ENCODE results near the gene STX8.
"Not testable (repeated sequence)": the region's sequence is repeated elsewhere in the genome, so short reads cannot be mapped to it uniquely, and the experiment has no call there.

Gene STX8

DNA sequence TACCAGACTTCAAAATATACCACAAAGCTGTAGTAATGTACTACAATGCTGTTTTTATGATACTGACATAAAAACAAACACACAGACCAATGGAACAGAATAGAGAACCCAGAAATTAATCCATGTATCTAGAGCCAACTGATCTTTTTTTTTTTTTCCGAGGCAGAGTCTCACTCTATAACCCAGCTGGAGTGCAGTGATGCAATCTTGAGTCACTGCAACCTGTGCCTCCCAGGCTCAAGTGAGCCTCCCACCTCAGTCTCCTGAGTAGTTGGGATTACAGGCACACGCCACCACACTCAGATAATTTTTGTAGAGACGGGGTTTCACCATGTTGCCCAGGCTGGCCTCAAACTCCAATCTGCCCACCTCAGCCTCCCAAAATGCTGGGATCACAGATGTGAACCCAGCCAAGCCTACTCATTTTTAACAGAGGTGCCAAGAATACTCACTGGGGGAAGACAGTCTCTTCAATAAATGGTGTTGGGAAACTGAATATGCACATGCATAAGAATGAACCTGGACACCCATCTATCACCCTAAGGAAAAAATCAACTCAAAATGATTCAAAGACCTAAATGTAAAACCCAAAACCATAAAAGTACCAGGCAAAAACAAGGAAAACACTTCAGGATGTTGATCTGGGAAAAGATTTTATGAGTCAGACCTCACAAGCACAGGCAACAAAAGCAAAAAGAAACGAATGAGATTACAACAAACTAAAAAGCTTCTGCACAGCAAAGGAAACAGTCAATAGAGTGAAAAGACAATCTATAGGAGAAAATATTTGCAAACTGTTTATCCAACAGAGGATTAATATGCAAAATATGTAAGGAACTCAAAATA lies 63.1 kb downstream of the STX8 start:
- in situ Hi-C loops (cut with MboI; ENCODE audit: low sequenced_read_pairs): no loop called here

DNA sequence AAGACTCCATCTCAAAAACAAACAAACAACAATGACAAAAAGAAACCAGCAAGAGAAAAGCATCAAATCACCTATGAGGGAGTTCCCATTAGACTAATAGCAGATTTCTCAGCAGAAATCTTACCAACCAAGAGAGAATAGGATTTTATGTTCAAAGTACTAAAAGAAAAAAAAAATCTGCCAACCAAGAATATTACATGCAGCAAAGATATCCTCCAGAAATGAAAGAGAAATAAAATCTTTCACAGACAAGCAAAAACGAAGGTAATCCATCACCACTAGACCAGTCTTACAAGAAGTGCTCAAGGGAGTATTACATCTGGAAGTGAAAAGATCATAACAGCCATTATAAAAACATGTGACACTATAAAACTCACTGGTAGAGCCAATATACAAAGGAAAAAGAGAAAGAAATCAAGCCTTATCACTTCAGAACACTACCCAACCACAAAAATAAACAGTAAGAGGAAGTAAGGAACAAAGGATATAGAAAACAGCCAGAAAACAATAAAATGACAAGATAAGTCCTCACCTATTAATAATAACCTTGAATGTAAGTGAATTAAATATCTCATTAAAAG lies 66.3 kb downstream of the STX8 start:
- in situ Hi-C loops (cut with MboI; ENCODE audit: low sequenced_read_pairs): no loop called here

GRCh38 chr17:9499041-9499440 lies 76.6 kb downstream of the STX8 start:
- in situ Hi-C loops (cut with MboI; ENCODE audit: low sequenced_read_pairs): no loop called here

DNA sequence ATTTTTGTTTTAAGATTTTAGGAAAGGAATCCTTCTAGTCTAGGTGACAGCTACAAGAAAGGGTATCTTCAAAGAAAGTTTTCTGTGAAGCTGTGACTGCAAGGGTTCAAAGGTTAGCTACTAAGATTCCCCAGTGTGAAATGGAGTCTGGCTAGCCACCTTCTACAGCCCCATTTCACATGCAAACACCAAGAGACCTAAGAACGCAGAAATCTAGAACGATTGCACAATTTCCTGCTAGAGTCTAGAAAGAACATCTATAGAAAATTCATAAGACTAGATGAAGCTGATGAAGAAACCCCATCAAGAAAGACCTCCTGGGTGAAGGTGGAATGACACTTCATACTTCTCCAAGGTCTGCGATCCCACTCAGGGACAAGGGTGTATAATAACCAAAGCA lies 77.1 kb downstream of the STX8 start:
- in situ Hi-C loops (cut with MboI; ENCODE audit: low sequenced_read_pairs): no loop called here

- in situ Hi-C loops (cut with MboI; ENCODE audit: low sequenced_read_pairs): no loop called here
These were observed 87.1 kb downstream of the STX8 start for GRCh38 chr17:9488556-9488955.

- in situ Hi-C loops (cut with MboI; ENCODE audit: low sequenced_read_pairs): no loop called here
These were observed 88.2 kb downstream of the STX8 start for GRCh38 chr17:9487406-9487805.

DNA sequence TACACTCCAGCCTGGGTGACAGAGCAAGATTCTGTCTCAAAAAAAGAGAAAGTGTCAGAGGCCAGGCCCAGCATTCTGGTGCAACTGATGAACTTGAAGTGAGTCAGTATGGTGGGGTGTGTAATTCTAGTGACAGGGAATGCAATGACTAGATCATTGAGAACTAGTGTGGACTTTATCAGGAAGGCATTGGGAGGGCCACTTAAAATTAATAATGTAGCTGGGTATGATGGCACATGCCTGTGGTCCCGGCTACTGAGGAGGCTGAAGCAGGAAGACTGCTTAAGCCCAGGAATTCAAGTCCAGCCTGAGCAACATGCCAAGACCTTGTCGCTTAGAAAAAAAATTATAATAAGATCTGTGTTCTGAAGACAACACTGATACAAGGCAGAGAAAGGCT lies 90.8 kb downstream of the STX8 start:
- in situ Hi-C loops (cut with MboI; ENCODE audit: low sequenced_read_pairs): no loop called here

DNA sequence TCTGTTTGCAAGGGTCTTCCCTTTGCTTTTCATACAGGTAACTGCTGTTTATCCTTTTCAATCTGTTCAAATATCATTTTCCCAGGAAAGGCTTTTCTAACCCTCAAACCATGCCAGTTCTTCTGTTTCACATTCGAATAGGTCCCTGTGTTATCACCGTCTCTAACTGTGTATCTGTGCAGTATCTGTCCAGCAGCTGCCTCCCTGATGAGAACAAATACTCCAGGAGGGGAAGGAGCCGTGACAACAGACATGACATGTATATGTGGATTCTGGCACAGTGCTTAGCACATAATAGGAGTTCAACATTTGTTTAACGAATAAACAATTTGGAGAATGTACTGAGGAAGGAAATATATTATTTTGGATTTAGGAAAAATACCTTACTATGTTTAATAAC lies 95.7 kb downstream of the STX8 start:
- in situ Hi-C loops (cut with MboI; ENCODE audit: low sequenced_read_pairs): no loop called here

- in situ Hi-C loops (cut with MboI; ENCODE audit: low sequenced_read_pairs): no loop called here
These were observed 96.7 kb downstream of the STX8 start for GRCh38 chr17:9478889-9479288.

DNA sequence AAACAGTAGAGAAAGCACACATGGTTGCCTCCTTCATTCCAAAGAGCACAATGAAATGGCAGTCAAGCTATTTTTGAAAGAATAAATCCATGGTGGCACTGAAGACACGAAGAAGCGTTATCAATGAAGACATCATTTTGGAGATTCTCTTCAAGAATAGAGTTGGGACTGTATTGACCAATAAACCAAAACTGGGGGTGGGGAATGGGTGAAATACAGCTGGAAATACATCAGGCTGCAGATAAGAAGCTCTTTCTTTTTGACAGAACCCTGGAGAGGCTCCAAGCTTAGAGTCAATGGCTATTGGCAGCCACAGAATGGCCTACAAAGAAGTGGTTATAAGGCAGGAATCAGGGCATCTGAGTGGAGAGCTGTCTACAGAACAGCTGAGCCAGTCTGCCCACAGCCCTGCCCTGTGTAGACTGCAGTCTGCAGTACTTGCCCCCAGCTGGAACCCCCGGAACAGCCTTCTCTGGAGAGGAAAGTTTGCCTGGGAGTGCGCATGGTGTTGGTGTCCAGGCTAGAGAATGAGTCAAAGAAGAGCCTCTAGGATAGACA lies 100.4 kb downstream of the STX8 start:
- in situ Hi-C loops (cut with MboI; ENCODE audit: low sequenced_read_pairs): no loop called here

GRCh38 chr17:9473711-9474110 lies 101.9 kb downstream of the STX8 start:
- in situ Hi-C loops (cut with MboI; ENCODE audit: low sequenced_read_pairs): no loop called here

GRCh38 chr17:9472541-9472940 lies 103.1 kb downstream of the STX8 start:
- in situ Hi-C loops (cut with MboI; ENCODE audit: low sequenced_read_pairs): no loop called here

- in situ Hi-C loops (cut with MboI; ENCODE audit: low sequenced_read_pairs): no loop called here
These were observed 103.5 kb downstream of the STX8 start for GRCh38 chr17:9472094-9472493.

DNA sequence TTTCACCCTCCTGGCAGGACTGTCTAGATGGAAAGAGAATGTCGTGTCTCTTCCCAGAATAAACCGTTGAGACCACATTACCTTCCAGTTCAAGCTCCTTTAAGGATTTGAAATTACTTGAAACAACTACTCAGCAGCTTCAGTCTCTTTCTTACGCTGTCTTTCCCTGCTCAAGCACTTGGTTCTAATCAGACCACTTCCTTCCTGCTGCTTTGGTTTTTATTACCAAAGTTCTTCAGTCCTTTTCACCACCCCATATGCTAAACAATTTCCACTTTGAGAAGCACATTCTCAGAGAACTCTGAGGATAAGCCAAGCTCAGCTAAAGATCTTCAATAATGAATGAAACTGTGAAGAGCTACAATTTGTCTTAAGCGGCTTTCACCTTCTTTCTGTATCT lies 105.4 kb downstream of the STX8 start:
- in situ Hi-C loops (cut with MboI; ENCODE audit: low sequenced_read_pairs): no loop called here

DNA sequence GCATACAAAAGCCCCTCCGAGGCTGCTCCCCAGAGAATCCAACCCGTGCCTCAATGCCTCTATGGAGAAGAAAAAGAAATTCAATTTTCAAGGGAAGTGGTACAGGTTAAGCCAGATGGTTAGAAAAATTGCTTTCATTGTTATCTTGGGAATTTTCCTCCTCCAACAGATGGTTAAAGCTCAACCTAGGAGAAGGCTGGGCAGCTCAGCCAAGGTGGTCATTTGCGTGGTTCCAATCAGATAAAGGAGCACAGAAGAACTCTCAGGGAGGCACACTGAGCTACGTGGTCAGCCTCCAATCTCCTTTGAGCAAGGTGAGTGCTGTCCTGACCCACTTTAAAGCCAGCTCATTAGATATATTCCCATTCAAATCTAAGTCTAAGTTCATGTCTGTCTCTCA lies 106.7 kb downstream of the STX8 start:
- in situ Hi-C loops (cut with MboI; ENCODE audit: low sequenced_read_pairs): no loop called here

GRCh38 chr17:9468532-9468931 lies 107.1 kb downstream of the STX8 start:
- in situ Hi-C loops (cut with MboI; ENCODE audit: low sequenced_read_pairs): no loop called here

- in situ Hi-C loops (cut with MboI; ENCODE audit: low sequenced_read_pairs): no loop called here
These were observed 108.1 kb downstream of the STX8 start for GRCh38 chr17:9467518-9467917.

DNA sequence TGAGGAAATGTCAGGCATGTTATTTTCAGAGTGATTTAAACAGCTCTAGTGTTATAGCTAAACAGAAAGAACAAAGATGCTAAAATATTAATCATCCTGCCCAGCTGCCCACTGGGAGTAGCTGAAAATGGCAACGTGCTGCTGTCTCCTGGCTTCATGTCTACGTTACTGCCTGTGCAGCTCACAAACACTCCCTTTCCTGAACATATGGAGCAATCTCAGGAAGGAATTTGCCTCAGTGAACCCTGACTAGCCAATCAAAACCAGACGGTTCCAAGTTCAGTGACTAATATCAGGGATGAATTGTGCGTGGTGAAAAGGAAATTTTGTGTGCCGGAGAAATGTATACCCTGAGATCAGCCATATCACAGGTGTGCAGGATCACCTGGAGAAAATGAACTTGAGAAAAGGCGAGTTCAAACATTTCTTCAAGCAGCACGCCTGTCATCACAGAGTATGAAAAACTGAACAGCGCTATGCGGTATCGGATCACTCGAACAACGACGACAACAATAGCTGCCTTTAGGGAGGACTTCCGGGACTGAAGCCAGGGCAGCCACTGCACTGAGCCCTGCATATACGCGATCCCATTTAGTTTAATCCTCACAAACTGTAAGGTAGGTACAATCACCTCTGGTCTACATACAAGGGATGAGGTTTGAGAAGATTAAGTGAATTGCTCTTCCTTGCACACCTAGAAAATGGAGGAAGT lies 110.3 kb downstream of the STX8 start:
- in situ Hi-C loops (cut with MboI; ENCODE audit: low sequenced_read_pairs): no loop called here

- in situ Hi-C loops (cut with MboI; ENCODE audit: low sequenced_read_pairs): no loop called here
These were observed 118.6 kb downstream of the STX8 start for GRCh38 chr17:9457005-9457404.

- in situ Hi-C loops (cut with MboI; ENCODE audit: low sequenced_read_pairs): no loop called here
These were observed 119.3 kb downstream of the STX8 start for GRCh38 chr17:9456330-9456729.

DNA sequence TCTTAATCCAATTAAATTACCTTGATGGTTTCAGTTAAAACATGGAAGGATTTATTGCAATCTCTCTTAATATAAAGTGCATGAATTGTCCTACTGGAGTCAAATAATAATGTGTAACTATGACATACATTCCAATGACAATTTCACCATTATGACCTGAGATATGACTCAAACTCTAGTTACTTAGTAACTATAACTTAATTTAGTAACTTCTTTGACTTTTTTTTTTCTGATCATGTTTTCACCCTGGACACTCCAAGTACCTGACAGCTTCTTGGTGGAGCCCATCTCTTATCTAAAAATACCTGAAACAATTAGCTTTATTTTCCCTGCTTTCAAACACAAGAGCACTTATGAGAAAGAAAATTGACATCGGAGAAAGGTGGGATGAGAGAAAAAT lies 123.7 kb downstream of the STX8 start:
- in situ Hi-C loops (cut with MboI; ENCODE audit: low sequenced_read_pairs): no loop called here

- in situ Hi-C loops (cut with MboI; ENCODE audit: low sequenced_read_pairs): not testable (repeated sequence)
These were observed 128.3 kb downstream of the STX8 start for GRCh38 chr17:9447298-9447697.
